GM19463 (cell line): ENCODE data around the gene SPINDOC.
"Not testable (repeated sequence)": the region's sequence is repeated elsewhere in the genome, so short reads cannot be mapped to it uniquely, and the experiment has no call there.

Experiments
- ATAC-seq: cut with Tn5 transposase; IDR thresholded peaks from one replicate; pipeline ENCODE4 v1.9.1; 2021; ENCODE audit warnings: mild to moderate bottlenecking, moderate library complexity; ENCODE audit not compliant: unreplicated experiment

Gene SPINDOC

GRCh38 chr11:63813035-63813562 lies at the start of gene SPINDOC:
SPINDOC (plus strand) TSS chr11:63813456; CDS start chr11:63813687, 231 bp downstream.
- peak; percentile 86 for ATAC-seq

DNA sequence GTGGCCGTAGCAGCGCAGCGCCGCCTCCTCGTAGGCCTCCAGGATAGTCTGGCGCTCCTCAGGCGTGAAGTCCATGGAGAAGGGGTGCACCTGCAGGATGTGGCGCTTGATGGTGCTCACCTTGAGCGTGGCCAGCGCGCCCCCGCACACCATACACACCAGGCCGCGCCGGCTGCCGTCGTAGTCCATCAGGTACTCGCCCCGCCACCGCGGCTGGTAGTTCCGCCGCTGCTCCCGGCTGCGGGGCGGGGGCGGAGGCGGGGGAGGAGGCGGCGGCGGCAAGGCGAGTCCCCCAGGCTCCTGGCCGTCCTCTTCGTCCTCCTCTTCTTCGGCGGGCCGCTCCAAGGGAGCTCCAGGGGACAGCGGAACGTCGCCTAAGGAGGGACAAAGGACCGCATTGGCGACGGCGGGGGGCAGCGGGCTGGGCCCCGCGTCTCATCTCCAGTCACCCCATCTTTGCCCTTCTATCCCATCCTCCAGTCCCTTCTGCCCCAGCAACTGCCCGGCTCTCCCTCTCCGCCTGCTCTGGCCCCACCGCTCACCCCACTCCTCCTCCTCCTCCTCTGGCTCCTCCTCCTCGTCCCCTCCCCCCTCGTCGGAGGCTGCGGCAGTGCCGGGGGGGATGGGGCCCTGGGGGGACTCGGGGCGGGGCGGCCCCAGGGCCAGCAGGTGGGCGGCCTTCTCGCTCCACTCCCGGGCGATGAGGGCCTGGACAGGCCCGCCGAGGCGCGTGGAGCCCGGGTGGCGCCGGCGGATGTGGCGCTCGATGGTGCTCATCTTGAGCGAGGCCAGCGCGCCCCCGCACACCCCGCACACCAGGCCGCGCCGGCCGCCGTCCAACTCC lies 49.5 kb upstream of the SPINDOC start:
- no peak for ATAC-seq

- no peak for ATAC-seq
Observed at GRCh38 chr11:63764340-63764678, 48.9 kb upstream of the SPINDOC start.

DNA sequence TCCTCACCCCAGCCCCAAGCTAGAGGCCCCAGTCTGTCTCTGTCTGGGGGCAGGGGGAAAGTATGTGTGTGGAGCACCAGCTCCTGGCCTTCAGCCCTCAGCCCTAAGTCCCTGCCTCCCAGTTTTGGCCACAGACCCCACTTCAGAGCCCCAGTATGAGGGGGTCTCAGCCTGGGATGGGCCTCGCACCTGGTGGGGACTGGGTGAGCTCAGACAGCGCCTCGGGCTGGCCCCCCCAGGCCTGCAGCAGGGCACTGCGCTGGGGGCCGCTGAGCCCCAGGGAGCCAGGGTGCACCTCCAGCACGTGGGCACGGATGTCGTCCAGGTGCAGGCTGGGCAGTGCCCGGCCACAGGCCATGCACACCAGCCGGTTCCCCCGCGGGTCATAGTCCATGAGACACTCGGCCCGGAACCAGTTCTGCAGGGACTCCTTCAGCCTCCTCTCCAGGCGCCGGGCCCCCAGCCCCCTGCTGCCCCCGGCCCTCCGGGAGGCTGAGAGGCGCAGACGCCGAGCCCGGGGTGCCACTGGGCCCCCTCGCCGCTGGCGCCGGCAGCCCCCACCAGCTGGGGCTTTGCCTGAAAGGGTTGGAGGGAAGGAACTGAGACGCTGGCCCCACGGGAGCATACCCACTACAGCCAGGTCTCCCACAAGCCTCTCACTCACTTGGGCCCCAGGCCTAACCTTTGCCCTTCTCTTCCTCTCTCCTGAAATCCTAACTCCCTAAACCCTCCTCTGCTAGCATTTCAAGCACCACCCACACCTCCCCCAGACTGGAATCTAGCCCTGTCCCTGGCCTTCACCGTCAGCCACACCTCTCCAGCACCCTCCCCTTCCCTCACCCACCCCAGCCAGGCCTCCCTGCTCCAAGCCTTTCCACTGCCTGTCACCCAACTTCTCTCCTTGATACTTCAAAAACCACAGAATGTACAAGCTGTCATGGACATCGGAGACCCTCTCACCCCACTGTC lies 48.3 kb upstream of the SPINDOC start:
- no peak for ATAC-seq

DNA sequence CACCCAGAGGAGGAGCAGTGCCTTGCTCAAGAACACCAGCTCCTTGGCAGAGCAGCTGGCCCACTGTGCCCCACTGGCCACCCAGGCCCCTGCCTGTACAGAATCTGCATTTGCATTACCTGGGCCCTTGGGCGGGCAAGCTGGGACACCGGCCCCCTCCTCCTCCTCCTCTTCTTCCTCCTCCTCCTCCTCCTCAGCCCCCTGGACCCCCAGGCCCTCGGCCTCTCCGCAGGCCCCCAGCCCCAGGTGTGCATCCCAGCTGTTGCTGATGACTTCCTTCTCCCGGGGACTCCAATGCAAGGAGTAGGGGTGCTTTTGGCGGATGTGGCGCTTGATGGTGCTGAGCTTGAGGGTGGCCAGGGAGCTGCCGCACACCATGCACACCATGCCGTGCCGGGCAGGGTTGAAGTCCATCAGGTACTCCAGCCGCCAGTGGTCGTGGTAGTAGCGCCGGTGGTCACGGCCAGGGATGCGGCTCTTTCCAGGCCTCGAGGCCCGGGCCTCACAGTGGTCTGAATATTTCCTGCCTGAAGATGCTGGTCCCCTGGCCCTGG lies 47.5 kb upstream of the SPINDOC start:
- ATAC-seq: no peak

- no peak for ATAC-seq
Observed at GRCh38 chr11:63766531-63767235, 46.6 kb upstream of the SPINDOC start.

DNA sequence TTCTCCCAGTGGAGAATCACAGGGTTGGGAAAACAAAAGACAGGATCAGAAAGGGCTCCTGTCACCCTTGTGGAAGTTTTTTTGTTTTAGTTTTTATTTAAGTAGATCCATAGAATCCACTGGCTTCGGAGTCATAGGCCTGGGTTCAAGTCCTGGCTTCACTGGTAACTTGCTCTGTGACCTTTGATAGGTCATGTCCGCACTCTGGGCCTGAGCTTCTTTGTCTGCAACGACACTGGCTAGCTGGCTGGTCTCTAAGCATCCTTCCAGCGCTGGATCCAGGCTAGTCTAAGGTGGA lies 46.0 kb upstream of the SPINDOC start:
- ATAC-seq: peak; percentile 15

DNA sequence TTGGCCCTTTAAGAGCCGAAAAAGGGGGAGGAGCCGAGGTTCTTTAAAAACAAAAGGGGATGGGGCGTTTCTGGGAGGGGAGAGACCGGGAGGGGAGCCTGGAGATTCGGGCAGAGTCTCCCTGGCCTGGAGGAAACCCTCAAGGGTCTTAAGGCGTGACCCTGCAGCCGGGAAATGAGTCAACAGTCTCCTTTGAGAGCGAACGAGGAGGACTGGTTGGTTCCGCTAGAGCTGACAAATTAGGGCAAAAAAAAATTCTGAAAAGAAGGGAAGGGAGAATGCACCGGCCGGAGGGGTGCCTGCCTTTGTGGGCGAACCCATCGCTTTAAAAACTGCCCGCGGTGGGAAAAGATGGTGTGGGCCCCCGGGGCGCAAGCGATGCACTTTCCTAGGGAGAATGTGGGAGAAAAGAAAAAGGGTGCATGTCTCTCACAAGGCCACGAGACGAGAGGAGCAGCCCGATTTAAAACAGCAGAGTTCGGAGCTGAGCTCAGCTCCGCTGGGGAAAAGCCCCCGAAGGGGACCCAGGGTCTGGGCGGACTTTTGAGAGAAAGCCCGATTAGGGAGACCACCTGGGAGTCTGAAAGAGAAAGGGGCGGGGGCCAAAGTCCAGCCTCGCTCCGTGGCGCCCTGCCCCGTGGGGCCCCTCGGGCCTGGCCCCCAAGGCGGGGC lies 45.6 kb upstream of the SPINDOC start:
- peak; percentile 17 for ATAC-seq

GRCh38 chr11:63768237-63769041 lies 44.8 kb upstream of the SPINDOC start, which contains the start of gene ZFTA:
ZFTA (minus strand) TSS chr11:63768775; CDS start chr11:63768622, 153 bp downstream.
- peak; percentile 56 for ATAC-seq

DNA sequence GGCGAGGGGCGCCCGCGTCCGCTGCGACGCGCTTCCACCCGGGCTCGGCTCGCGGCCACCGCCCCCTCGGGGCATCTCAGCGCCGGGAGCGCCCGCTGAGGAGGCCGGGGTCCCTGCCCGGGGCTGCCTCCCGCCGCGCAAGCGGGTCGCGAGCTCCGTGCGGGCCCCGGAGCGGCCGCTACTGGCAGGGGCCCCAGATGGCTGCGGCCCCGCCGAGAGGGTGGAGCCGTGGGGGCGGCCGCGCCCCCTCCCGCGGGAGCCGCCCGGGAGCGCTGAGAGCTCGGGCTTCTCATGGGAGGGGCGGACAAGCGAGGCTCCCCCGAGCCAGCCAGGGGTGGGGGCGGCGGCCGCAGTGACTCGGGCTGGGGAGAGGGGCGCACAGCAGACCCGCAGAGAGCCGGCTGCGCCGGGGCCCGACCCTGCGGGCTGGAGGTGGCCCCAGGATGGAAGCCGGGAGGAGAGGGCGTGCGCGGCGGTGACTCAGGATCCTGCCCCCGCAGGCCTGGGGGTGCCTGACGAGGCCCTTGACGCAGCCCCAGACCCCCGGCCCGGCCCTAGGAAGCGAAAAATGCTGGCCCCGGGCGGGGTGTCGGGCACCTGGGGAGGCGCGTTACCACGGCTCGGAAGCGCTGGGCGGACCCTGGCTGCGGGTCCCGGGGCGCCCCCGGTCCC lies 44.1 kb upstream of the SPINDOC start:
- peak; percentile 36 for ATAC-seq

DNA sequence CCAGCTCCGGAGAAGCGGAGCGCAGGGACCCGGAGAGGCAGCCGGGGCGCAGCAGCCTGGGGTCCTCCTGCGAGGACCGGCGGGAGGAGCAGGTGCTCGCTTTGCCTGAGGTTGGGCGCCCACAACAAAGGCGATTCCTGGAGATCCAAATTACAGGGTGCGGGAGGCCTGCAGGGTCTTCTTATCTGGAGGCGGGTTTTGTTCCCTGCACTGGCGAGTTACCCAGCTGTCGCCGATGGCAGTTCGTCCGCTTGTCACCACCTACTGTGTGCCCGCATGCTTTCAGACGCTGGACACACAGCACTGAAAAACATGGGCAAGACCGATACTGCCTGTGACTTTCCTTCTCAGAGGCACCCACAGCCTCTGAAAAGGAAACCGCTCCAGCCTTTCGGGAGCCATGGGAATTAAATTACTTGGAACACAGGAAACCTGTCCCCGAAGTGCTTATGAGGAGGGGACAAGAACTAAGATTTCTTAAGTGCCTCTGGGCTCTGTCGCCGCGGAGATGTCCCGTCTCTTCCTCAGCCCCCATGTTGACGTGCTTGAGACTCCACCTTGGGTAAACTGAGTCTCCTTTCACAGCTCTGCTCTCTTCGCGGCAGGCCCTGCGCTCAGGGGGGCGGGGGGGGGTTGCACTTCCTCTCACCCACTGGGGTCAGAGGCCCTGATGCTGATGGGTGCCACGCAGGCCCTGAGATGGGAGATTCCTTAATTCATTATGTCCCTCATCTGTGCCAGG lies 43.4 kb upstream of the SPINDOC start:
- no peak for ATAC-seq

GRCh38 chr11:63770763-63771162 lies 42.5 kb upstream of the SPINDOC start:
- no peak for ATAC-seq

DNA sequence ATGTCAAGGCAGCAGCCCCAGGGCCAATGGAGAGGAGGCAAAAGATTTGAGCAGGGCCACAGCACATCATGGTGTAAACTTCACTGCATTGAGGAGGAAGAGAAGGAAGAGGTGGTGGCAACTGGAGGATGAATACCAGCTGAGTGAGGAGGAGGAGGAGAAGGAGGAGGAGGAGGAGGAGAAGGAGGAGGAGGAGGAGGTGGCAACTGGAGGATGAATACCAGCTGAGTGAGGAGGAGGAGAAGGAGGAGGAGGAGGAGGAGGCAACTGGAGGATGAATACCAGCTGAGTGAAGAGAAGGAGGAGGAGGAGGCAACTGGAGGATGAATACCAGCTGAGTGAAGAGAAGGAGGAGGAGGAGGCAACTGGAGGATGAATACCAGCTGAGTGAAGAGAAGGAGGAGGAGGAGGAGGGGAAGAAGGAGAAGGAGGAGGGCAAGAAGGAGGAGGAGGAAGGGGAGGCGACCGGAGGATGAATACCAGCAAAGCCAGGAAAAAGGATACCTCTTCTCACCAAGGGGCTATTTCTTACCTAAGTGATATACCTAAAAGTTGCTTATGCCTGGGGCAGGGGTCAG lies 41.4 kb upstream of the SPINDOC start:
- not testable (repeated sequence) for ATAC-seq

DNA sequence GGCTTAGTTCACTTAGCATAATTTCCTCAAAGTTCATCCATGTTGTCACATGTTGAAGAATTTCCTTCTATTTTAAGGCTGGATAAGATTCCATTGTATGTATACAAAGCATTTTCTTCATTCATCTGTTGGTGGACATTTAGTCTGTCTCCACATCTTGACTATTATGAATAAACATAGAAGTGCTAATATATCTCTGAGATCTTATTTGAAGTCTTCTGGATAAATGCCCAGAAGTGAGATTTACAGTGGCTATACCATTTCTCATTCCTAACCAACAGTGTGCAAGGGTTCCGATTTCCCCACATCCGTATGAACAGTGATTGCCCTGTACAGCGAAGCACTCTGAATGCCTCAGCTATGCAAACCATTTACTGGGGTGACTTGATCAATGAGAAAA lies 38.1 kb upstream of the SPINDOC start:
- no peak for ATAC-seq

DNA sequence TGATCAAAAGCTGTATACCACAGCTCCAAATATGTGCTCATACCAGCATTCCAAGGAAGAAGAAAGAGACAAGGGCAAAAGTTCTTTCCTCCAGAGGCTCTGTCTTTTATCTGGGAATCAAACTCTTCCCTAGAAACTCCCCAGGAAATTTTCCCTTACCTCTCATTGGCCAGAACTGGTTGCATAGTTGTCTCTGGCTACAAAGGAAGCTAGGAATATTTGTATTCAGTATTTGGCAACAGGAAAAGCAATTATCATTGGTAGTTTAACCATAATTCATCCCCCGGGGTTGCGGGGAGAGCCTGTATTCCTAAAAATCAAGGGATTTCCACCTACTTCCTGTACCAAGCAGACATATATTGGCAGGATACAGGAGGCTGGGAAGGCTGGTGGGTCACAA lies 34.2 kb upstream of the SPINDOC start:
- ATAC-seq: no peak

GRCh38 chr11:63782749-63783148 lies 30.5 kb upstream of the SPINDOC start:
- ATAC-seq: no peak

DNA sequence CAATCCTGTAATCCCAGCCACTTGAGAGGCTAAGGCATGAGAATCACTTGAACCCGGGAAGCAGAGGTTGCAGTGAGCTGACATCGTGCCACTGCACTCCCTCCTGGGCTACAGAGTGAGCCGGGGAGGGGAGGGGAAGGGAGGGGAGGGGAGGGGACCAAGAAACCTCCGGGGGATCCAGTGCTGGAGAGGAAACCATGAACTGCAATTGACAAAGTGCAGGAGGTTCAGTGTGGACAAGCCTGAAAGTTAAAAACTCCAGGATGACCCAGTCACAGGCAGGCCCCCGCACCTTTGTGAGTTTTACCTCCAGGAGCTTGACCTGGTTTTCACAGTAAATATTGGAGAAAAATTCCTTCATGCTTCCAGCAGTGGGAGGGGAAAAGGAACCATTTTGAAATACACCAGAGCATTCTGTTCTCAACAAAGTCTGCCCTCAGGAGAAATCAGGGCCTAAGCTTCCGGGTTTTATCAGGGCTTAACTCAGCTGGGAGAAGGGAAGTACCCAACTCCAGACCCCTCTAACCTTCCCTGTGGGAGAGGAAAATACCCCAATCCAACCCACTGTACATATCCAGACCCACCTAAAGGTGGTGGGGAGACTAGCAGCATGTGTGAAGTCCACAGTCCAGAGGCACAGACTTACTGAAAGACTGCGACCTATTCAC lies 29.2 kb upstream of the SPINDOC start:
- ATAC-seq: no peak
